Measurements from ENCODE around the gene PRKCD.

DNA sequence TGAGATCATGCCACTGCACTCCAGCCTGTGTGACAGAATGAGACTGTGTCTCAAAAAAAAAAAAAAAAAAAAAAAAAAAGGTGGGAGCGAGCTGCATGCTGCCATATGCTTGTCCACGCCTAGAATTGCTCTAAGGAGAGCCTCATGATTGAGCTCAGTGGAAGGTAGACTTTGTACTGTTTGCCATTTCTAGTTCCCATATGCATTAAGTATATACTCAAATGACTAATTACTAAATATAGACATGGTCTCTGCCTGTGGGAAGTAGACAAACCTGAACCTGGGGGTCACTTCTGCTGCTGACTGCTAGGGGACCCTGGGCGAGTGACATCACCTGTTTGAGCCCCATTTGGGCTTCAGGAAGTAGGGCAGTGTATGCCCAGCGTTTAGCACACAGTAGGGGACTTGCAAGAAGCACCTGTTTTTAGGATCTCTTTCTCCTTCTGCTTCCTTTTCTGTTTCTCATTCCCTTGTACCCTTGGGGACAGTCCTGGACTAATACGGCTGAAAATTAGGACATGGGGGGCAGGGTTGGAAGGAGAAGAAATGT lies 27.2 kb downstream of the PRKCD start:
- TF ChIP-seq, protein P1, sequence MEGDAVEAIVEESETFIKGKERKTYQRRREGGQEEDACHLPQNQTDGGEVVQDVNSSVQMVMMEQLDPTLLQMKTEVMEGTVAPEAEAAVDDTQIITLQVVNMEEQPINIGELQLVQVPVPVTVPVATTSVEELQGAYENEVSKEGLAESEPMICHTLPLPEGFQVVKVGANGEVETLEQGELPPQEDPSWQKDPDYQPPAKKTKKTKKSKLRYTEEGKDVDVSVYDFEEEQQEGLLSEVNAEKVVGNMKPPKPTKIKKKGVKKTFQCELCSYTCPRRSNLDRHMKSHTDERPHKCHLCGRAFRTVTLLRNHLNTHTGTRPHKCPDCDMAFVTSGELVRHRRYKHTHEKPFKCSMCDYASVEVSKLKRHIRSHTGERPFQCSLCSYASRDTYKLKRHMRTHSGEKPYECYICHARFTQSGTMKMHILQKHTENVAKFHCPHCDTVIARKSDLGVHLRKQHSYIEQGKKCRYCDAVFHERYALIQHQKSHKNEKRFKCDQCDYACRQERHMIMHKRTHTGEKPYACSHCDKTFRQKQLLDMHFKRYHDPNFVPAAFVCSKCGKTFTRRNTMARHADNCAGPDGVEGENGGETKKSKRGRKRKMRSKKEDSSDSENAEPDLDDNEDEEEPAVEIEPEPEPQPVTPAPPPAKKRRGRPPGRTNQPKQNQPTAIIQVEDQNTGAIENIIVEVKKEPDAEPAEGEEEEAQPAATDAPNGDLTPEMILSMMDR (conservative IDR thresholded peaks at IDR 0.05 in 1 of 2, IDR thresholded peaks at IDR 0.05 in 1 of 2; ENCODE audit: extremely low read depth in 1 of 2, insufficient read depth in 1 of 2, low read depth in 1 of 2, low read length in 2 of 2): no peak
- TF ChIP-seq EZH2 (IDR thresholded peaks at IDR 0.05; ENCODE audit: borderline replicate concordance, low read length): no peak

Data from mammary epithelial cell (primary cell).